Measurements from ENCODE around the gene ATAD3C. TPM values are rescaled to one million over a fixed set of nuclear protein-coding genes. Genes with fewer than 3 reads are reported as not detected.

ATAD3C gene
- total and polyA plus RNA-seq, 10 of the 15 experiments (the other 5 are each of a cell fraction or from before 2014, with no cell fraction given), result 0.03 to 3.1 (median 0.86) TPM

DNA sequence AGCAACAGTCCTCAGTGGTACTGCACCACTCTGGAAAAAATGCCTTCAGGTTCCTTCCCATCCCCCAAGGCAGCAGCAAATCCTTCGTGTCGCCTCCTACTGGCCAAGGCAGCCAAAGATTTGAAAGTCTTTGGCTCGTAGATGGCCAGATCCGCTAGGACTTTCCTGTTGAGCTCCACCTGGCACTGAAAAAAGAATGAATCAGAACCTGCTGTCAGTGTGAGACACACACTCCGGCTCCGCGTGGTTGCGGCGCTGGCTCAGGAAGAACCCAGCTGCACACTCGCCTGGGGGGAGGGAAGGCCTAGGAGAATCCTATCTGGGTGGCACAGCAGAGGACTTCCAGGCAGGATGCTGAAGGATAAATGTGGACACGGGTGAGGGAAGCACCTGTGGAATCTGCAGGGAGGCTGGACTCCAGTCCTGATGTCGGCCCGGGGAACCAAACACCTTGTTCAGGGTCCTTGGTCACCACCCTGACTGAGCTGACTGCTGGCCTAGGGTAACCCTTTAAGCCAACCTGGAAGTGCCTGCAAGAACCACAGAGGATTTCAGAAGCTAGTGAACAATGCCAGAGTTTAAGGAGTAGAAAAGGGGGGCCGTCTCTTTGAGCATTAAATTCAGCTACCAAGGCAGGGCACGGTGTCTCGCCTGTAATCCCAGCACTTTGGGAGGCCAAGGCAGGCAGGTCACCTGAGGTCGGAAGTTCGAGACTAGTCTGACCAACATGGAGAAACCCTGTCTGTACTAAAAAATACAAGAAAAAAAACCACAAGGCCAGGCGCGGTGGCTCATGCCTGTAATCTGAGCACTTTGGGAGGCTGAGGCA, 47.2 kb upstream of the ATAD3C start:
- Histone ChIP-seq H3K27me3 (replicated peaks in 1 of 2; ENCODE audit: control insufficient read depth in 2 of 2, insufficient read depth in 2 of 2, low read length in 1 of 2) (no peaks in the 10 kb centered on the region), H3K79me2 (ENCODE audit: control insufficient read depth, insufficient read depth, low read length) (peaks cover 73% of the 10 kb centered on the region), H3K36me3 (ENCODE audit: control insufficient read depth in 2 of 2, insufficient read depth in 2 of 2, low read length in 1 of 2) (peaks cover 13 to 27% of the 10 kb centered on the region in 2 experiments), H3K4me2 (ENCODE audit: control insufficient read depth, insufficient read depth) (peak overlapping the region; percentile 38), H3K4me3 (no peak overlapping the region), H3K27ac (ENCODE audit: control insufficient read depth, insufficient read depth) (no peak overlapping the region), H2AFZ (ENCODE audit: control insufficient read depth, low read depth, low read length) (no peak overlapping the region), H4K20me1 (ENCODE audit: control insufficient read depth, insufficient read depth) (no peaks in the 10 kb centered on the region; the same call in 1 of the 2 replicates), H3K4me1 (ENCODE audit: control insufficient read depth, insufficient read depth, low read length) (peaks cover 32% of the 10 kb centered on the region), H3K9me3 (replicated peaks; ENCODE audit: control insufficient read depth, insufficient read depth, low read length) (no peaks in the 10 kb centered on the region), H3K9ac (ENCODE audit: control insufficient read depth, insufficient read depth, low read length) (no peak overlapping the region)
- no peak for ATAC-seq
- intact Hi-C loops (cut with micrococcal nuclease; ENCODE audit: unreplicated experiment), result no loop called here
- ChIA-PET SMC1A (ENCODE audit: uncharacterized antibody, unreplicated experiment) (no interaction called here), POLR2A (interaction anchor here (0.7 to 1.2 kb wide), 2 partner anchors 39 to 134 kb away, joined by 3 to 4 read pairs; no protein-coding TSS in a partner anchor), CTCF (interaction anchor here (0.7 to 1.7 kb wide), 8 partner anchors 11 to 102 kb away, joined by 3 to 15 read pairs (median 4); partner anchors contain the start of gene AURKAIP1), RAD21 (ENCODE audit: unreplicated experiment) (interaction anchor here (1.0 kb wide), 1 partner anchor 35 kb away, joined by 3 read pairs; no protein-coding TSS in a partner anchor)
- no TSS peak for BruUV-seq (replicated peaks)
- WGBS (ENCODE audit: insufficient coverage, insufficient replicate concordance, low lambda C conversion rate, missing lambda C conversion rate), result 80% methylated on average over 20 of the region's 20 CpGs
- in situ Hi-C loops (cut with MboI), result loop anchor here (5.0 kb wide), 1 partner anchor 105 kb away; no protein-coding TSS in a partner anchor
- no peak for FAIRE-seq
- no peak for DNase-seq (ENCODE audit: low read depth, low spot score)
- TF ChIP-seq SMARCA5 (IDR thresholded peaks at IDR 0.05) (no peak), HDGF (IDR thresholded peaks at IDR 0.05) (no peak), TCF12 (IDR thresholded peaks at IDR 0.05; ENCODE audit: low read depth, low read length) (no peak), POLR2AphosphoS2 (IDR thresholded peaks at IDR 0.05; ENCODE audit: low read depth, low read length) (no peak), NFXL1 (IDR thresholded peaks at IDR 0.05; ENCODE audit: borderline replicate concordance) (no peak), MTA2 (IDR thresholded peaks at IDR 0.05; ENCODE audit: low read depth) (no peak), SMAD1 (IDR thresholded peaks at IDR 0.05; ENCODE audit: low read depth, partially characterized antibody) (no peak), BRCA1 (IDR thresholded peaks at IDR 0.05; ENCODE audit: low read depth, low read length) (no peak), TCF7 (IDR thresholded peaks at IDR 0.05; ENCODE audit: borderline replicate concordance) (no peak), TBL1XR1 (IDR thresholded peaks at IDR 0.05; ENCODE audit: low read depth, low read length) (no peak), CBX3 (IDR thresholded peaks at IDR 0.05; ENCODE audit: borderline replicate concordance, low read depth) (no peak), TARDBP (IDR thresholded peaks at IDR 0.05; ENCODE audit: borderline replicate concordance) (no peak), CBX5 (IDR thresholded peaks at IDR 0.05; ENCODE audit: low read depth) (no peak), CBFB (IDR thresholded peaks at IDR 0.05; ENCODE audit: low read depth) (no peak), POLR2AphosphoS5 (IDR thresholded peaks at IDR 0.05; ENCODE audit: low read length) (peak; percentile 37; the same call in 1 of the 2 replicates), CHD2 (IDR thresholded peaks at IDR 0.05; ENCODE audit: borderline replicate concordance, low read depth, low read length) (peak; percentile 58), YY1 (IDR thresholded peaks at IDR 0.05; ENCODE audit: low read depth, low read length) (peak; percentile 34; the same call in 1 of the 2 replicates)
- TF ChIP-seq, protein P1, sequence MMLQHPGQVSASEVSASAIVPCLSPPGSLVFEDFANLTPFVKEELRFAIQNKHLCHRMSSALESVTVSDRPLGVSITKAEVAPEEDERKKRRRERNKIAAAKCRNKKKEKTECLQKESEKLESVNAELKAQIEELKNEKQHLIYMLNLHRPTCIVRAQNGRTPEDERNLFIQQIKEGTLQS (IDR thresholded peaks at IDR 0.05; ENCODE audit: borderline replicate concordance, extremely low read depth, low read depth, low read length), result no peak
- TF ChIP-seq, protein P2, sequence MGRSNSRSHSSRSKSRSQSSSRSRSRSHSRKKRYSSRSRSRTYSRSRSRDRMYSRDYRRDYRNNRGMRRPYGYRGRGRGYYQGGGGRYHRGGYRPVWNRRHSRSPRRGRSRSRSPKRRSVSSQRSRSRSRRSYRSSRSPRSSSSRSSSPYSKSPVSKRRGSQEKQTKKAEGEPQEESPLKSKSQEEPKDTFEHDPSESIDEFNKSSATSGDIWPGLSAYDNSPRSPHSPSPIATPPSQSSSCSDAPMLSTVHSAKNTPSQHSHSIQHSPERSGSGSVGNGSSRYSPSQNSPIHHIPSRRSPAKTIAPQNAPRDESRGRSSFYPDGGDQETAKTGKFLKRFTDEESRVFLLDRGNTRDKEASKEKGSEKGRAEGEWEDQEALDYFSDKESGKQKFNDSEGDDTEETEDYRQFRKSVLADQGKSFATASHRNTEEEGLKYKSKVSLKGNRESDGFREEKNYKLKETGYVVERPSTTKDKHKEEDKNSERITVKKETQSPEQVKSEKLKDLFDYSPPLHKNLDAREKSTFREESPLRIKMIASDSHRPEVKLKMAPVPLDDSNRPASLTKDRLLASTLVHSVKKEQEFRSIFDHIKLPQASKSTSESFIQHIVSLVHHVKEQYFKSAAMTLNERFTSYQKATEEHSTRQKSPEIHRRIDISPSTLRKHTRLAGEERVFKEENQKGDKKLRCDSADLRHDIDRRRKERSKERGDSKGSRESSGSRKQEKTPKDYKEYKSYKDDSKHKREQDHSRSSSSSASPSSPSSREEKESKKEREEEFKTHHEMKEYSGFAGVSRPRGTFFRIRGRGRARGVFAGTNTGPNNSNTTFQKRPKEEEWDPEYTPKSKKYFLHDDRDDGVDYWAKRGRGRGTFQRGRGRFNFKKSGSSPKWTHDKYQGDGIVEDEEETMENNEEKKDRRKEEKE (IDR thresholded peaks at IDR 0.05), result no peak

All from GM12878 (cell line).